Activated T-cell treated with anti-CD3 and anti-CD28 coated beads, Interleukin-2, amount 50 U/mL, for 4 hours (primary cell): ENCODE results near the gene UQCC3. TPM values are rescaled to one million over a fixed set of nuclear protein-coding genes. Genes with fewer than 3 reads are reported as not detected.

Experiments used
- ATAC-seq, 2 donors: fragments of 200-7000 bp; cut with Tn5 transposase; one replicate each; pipeline ENCODE4 v1.10.0; 2021
- DNase-seq: peaks from one replicate; pipeline ENCODE4 v3.0.0-alpha.2; 2020
- H3K27me3 Mint-ChIP-seq: one replicate; pipeline ENCODE4 v1.8.0; 2021; ENCODE audit warnings: low read depth, mixed read lengths
- H3K36me3 Mint-ChIP-seq: one replicate; pipeline ENCODE4 v1.8.0; 2022; ENCODE audit warnings: mixed read lengths; ENCODE audit not compliant: insufficient read depth
- H3K4me1 Mint-ChIP-seq: one replicate; pipeline ENCODE4 v1.8.0; 2021; ENCODE audit warnings: low read depth, mixed read lengths
- H3K4me3 Mint-ChIP-seq: one replicate; pipeline ENCODE4 v1.8.0; 2021; ENCODE audit warnings: mild to moderate bottlenecking, moderate library complexity, mixed read lengths
- H3K9me3 Mint-ChIP-seq: one replicate; pipeline ENCODE4 v1.8.0; 2021; ENCODE audit warnings: mixed read lengths
- total RNA-seq, 3 donors: library from RNA; stranded (reverse); gene quantifications; one replicate each; pipeline ENCODE4 v1.2.1, GENCODE V29; 2021

The UQCC3 gene
- total RNA-seq, 3 donors from 2014 or later: 9.4 to 14.6 (median 10.6) TPM

GRCh38 chr11:62705413-62705812 lies 33.9 kb downstream of the UQCC3 start:
- no peaks in the 10 kb centered on the region for H3K9me3 Mint-ChIP-seq
- peaks cover 45% of the 10 kb centered on the region for H3K4me1 Mint-ChIP-seq
- H3K4me3 Mint-ChIP-seq: peak overlapping the region; percentile 90
- H3K36me3 Mint-ChIP-seq: peaks cover 11% of the 10 kb centered on the region
- ATAC-seq (no peak), DNase-seq (no peak)
- H3K27me3 Mint-ChIP-seq: no peaks in the 10 kb centered on the region

DNA sequence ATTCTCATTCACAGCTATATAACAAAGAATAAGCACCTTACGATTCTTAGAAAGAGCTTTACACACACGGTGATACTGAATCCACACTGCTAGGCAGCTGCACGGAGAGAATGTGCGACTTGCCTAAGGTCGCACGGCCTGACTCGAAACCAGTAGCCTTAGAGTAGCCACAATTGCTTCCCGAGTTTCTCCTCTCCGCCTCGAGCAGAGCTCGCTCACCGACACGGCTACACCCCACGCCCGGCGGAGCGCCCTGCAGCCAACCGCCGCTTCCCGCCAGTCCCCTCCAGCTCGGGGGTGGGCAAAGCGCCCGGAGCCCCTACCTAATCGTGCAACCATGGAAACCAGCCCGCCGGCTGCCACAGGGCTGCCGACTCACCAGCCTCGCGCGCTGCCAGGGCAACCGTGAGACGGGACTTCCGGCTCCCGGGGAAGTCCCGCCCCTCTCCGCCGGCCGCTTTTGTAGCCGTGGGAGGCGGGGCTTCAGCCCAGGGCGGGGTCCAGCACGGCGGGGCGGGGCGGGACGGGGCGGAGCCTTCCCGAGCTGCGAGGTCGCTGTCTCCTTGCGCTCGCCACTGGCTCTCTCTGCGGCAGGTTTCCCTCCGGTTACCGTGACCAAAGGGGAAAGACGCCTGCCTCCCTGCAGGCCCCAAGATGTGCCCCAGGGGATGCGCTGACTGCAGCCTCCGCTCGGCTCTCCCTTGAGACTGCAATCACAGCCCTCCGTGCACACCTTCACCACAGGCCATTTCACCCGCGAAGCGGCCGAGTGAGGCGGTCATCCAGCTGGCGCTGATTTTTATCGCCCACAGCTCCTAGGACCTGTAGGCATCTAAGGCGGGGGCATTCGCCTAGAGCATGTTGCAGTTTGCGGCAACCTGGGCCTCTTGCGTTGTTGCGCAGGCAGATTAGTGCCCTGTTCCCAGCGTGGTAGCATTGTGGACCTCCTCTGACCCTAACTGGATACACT lies 34.7 kb downstream of the UQCC3 start:
- ATAC-seq (peak; percentile 77 to 78), DNase-seq (peak; percentile 95)
- peak overlapping the region; percentile 90 for H3K4me3 Mint-ChIP-seq
- H3K27me3 Mint-ChIP-seq: no peaks in the 10 kb centered on the region
- no peaks in the 10 kb centered on the region for H3K9me3 Mint-ChIP-seq
- peaks cover 49% of the 10 kb centered on the region for H3K4me1 Mint-ChIP-seq
- H3K36me3 Mint-ChIP-seq: peaks cover 16% of the 10 kb centered on the region

GRCh38 chr11:62706850-62707247 lies 35.4 kb downstream of the UQCC3 start:
- no peak for ATAC-seq
- peaks cover 49% of the 10 kb centered on the region for H3K4me1 Mint-ChIP-seq
- H3K36me3 Mint-ChIP-seq: peaks cover 16% of the 10 kb centered on the region

GRCh38 chr11:62707277-62707861 lies 35.9 kb downstream of the UQCC3 start, which contains the start of the genes BSCL2 and GNG3:
BSCL2 (minus strand) TSS chr11:62707424; CDS start chr11:62707195, 229 bp downstream.
GNG3 (plus strand) TSS chr11:62707676; CDS start chr11:62708296, 620 bp downstream.
- H3K9me3 Mint-ChIP-seq: no peaks in the 10 kb centered on the region
- DNase-seq: no peak

More at GRCh38 chr11:62706850-62707247, 35.4 kb downstream of the UQCC3 start:
- no peaks in the 10 kb centered on the region for H3K27me3 Mint-ChIP-seq
- DNase-seq: no peak
- peak overlapping the region; percentile 90 for H3K4me3 Mint-ChIP-seq
- H3K9me3 Mint-ChIP-seq: no peaks in the 10 kb centered on the region

GRCh38 chr11:62708392-62708791 lies 36.9 kb downstream of the UQCC3 start:
- no peaks in the 10 kb centered on the region for H3K9me3 Mint-ChIP-seq
- ATAC-seq: no peak
- H3K27me3 Mint-ChIP-seq: no peaks in the 10 kb centered on the region
- H3K36me3 Mint-ChIP-seq: peaks cover 19% of the 10 kb centered on the region
- H3K4me1 Mint-ChIP-seq: peaks cover 63% of the 10 kb centered on the region
- H3K4me3 Mint-ChIP-seq: peak overlapping the region; percentile 94
- DNase-seq: no peak

More at GRCh38 chr11:62707277-62707861, 35.9 kb downstream of the UQCC3 start, which contains the start of the genes BSCL2 and GNG3:
- peaks cover 18% of the 10 kb centered on the region for H3K36me3 Mint-ChIP-seq
- ATAC-seq: no peak
- H3K4me1 Mint-ChIP-seq: peaks cover 53% of the 10 kb centered on the region
- no peaks in the 10 kb centered on the region for H3K27me3 Mint-ChIP-seq
- H3K4me3 Mint-ChIP-seq: peak within 1 kb of the TSS; percentile 94

GRCh38 chr11:62708793-62709192 lies 37.3 kb downstream of the UQCC3 start:
- Mint-ChIP-seq H3K4me1 (peaks cover 67% of the 10 kb centered on the region), H3K36me3 (peaks cover 23% of the 10 kb centered on the region), H3K27me3 (no peaks in the 10 kb centered on the region), H3K9me3 (no peaks in the 10 kb centered on the region), H3K4me3 (peak overlapping the region; percentile 94)
- ATAC-seq (peak; percentile 24 to 27), DNase-seq (peak; percentile 35)

DNA sequence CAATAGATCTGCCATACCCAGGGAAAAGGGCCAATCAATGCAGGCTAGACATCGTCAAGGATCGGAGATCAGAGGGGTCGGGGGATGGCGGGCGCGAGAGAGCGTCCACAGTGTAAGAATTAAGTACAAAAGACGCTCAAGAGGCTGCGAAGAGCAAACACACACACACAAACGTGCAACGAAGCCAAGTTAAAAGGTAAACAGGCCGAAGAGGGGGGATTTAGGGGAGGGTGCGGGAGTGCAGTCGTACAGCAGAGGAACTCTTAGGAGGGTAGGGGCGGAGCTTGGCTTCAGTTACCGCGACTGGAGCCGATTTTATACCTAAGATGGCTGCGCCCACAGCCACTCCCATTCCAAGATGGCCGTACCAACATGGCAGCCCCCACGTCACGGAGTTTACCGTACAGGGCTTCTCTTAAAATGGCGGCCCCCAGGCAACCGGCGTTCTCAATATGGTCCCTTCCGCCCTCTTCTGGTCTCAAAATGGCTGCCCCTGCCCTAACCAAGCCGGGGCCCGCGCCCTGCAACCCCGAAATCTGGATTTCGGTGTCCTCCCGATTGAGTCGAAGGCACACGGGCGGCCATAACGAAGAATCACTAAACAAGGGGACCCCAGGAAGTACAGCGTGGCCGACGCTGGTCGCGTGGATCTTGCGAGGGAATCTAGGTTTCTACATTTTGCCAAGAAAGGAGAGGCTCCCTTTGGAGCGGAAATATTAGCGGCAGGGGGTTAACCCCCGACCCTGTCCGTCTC lies 38.0 kb downstream of the UQCC3 start:
- ATAC-seq: peak; percentile 83 to 84
- Mint-ChIP-seq H3K4me3 (peak overlapping the region; percentile 94), H3K36me3 (peaks cover 28% of the 10 kb centered on the region)

GRCh38 chr11:62710001-62710345 lies 38.5 kb downstream of the UQCC3 start:
- ATAC-seq (no peak), DNase-seq (peak; percentile 14)
- Mint-ChIP-seq H3K4me1 (peaks cover 71% of the 10 kb centered on the region), H3K4me3 (peak overlapping the region; percentile 94), H3K27me3 (no peaks in the 10 kb centered on the region), H3K9me3 (no peaks in the 10 kb centered on the region), H3K36me3 (peaks cover 28% of the 10 kb centered on the region)

More for the DNA sequence above, 38.0 kb downstream of the UQCC3 start:
- no peaks in the 10 kb centered on the region for H3K27me3 Mint-ChIP-seq
- H3K4me1 Mint-ChIP-seq: peaks cover 70% of the 10 kb centered on the region
- peak; percentile 95 for DNase-seq
- H3K9me3 Mint-ChIP-seq: no peaks in the 10 kb centered on the region

- DNase-seq: no peak
- no peaks in the 10 kb centered on the region for H3K9me3 Mint-ChIP-seq
- H3K36me3 Mint-ChIP-seq: peaks cover 47% of the 10 kb centered on the region
- H3K27me3 Mint-ChIP-seq: no peaks in the 10 kb centered on the region
- peaks cover 53% of the 10 kb centered on the region for H3K4me1 Mint-ChIP-seq
- no peak overlapping the region for H3K4me3 Mint-ChIP-seq
- ATAC-seq: no peak
Measured at GRCh38 chr11:62712276-62712812, 40.9 kb downstream of the UQCC3 start.

DNA sequence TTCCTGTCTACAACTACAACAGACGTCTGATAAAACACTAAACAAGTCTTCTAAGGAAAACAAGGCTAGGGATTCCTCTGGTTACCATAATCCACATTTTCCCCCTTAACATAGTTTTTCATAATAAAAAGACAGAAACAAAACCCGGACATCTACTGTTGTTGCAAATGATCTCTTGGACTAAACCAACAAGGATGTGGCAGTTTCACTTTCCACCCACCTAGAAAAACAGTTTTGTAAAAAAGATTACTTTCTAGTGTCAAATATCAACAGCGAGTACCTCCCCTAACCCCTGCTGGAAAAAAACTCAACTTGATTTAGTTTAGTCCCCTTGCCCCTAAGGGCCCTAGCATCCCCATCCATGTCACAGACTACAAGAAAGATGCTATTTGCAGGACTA lies 41.4 kb downstream of the UQCC3 start:
- ATAC-seq: no peak
- DNase-seq: no peak
- no peak overlapping the region for H3K4me3 Mint-ChIP-seq
- no peaks in the 10 kb centered on the region for H3K27me3 Mint-ChIP-seq
- peaks cover 52% of the 10 kb centered on the region for H3K4me1 Mint-ChIP-seq
- H3K9me3 Mint-ChIP-seq: no peaks in the 10 kb centered on the region
- peaks cover 51% of the 10 kb centered on the region for H3K36me3 Mint-ChIP-seq

- Mint-ChIP-seq H3K27me3 (no peaks in the 10 kb centered on the region), H3K9me3 (no peaks in the 10 kb centered on the region), H3K4me3 (no peak overlapping the region), H3K36me3 (peaks cover 55% of the 10 kb centered on the region), H3K4me1 (peaks cover 52% of the 10 kb centered on the region)
- DNase-seq (no peak), ATAC-seq (no peak)
Measured at GRCh38 chr11:62713343-62713742, 41.9 kb downstream of the UQCC3 start.

- Mint-ChIP-seq H3K36me3 (peaks cover 57% of the 10 kb centered on the region), H3K27me3 (no peaks in the 10 kb centered on the region), H3K4me1 (peaks cover 38% of the 10 kb centered on the region), H3K9me3 (no peaks in the 10 kb centered on the region), H3K4me3 (no peak overlapping the region)
- no peak for DNase-seq
- no peak for ATAC-seq
Measured at GRCh38 chr11:62715150-62716130, 44.0 kb downstream of the UQCC3 start.

GRCh38 chr11:62716206-62716605 lies 44.7 kb downstream of the UQCC3 start:
- Mint-ChIP-seq H3K4me1 (peaks cover 35% of the 10 kb centered on the region), H3K9me3 (no peaks in the 10 kb centered on the region), H3K36me3 (peaks cover 58% of the 10 kb centered on the region), H3K27me3 (no peaks in the 10 kb centered on the region), H3K4me3 (no peak overlapping the region)
- DNase-seq: no peak
- ATAC-seq: no peak
